ENCODE results near the gene CUBN.

- TF ChIP-seq GABPB1 (CRISPR knock-in tag; IDR thresholded peaks at IDR 0.05) (no peak), CTCF (IDR thresholded peaks at IDR 0.05) (no peak), ATF2 (CRISPR knock-in tag; IDR thresholded peaks at IDR 0.05; ENCODE audit: borderline replicate concordance, low read depth) (no peak)
Measured at GRCh38 chr10:17053513-17053912, 76.1 kb downstream of the CUBN start.

Data from WTC11 (cell line).